Neutrophil (primary cell): ENCODE measurements around the gene ARMCX1.
"Not testable (repeated sequence)": the region's sequence is repeated elsewhere in the genome, so short reads cannot be mapped to it uniquely, and the experiment has no call there.

Experiments used
- H3K27ac ChIP-seq: fragments of 200-600 bp; sonication (generic); 2 replicates; pipeline ENCODE4 v1.5.1; 2016; ENCODE audit warnings: mild to moderate bottlenecking, moderate library complexity
- H3K27me3 ChIP-seq: fragments of 200-600 bp; sonication (generic); 2 replicates; pipeline ENCODE4 v1.6.0; 2016; ENCODE audit warnings: mild to moderate bottlenecking
- H3K36me3 ChIP-seq: fragments of 200-600 bp; sonication (generic); 2 replicates; pipeline ENCODE4 v1.5.1; 2017
- H3K4me1 ChIP-seq, 2 experiments: fragments of 200-600 bp in 1 of 2; sonication (generic) in 1 of 2; 1 replicate in 1 of 2; 2 replicates in 1 of 2; pipeline versions ENCODE4 v1.5.1 to v1.6.1; 2013 to 2016; ENCODE audit warnings: low read depth in 1 of 2, low read length in 1 of 2, mild to moderate bottlenecking in 1 of 2, moderate library complexity in 1 of 2; ENCODE audit not compliant: control insufficient read depth in 1 of 2, insufficient read depth in 1 of 2
- H3K4me3 ChIP-seq, 2 experiments: fragments of 200-600 bp in 1 of 2; sonication (generic) in 1 of 2; 1 replicate in 1 of 2; 2 replicates in 1 of 2; pipeline ENCODE4 v1.5.1; 2013 to 2016; ENCODE audit warnings: low read depth in 1 of 2, low read length in 1 of 2, mild to moderate bottlenecking in 1 of 2, moderate library complexity in 1 of 2
- H3K9me3 ChIP-seq: fragments of 200-600 bp; sonication (generic); 2 replicates; pipeline ENCODE4 v1.5.1; 2016
- TF ChIP-seq, protein P1 (sequence below): fragments of 200-600 bp; sonication (generic); IDR thresholded peaks from 2 replicates; pipeline ENCODE4 v1.5.1; 2016; ENCODE audit warnings: antibody characterized with exemption

Gene ARMCX1

DNA sequence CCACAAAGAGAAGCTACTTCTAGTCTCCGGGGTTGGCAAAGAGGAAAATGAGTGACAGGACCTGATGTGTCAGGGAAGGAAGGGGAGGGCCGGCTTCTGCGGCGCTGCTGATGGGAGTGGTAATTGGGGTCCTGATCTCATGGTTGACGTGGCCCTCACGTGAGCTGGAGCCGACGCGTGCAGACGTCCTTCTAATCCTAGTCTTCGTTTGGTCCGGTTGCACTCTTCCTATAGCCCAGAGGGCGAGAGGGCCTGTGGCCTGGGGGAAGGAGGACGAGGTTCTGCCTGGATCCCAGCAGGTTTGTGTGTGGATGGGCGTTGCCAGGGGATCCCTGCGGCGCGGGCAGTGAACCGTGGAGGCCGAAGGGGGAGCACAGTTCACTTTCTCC lies at the start of gene ARMCX1:
Gene ARMCX1 (plus strand): TSS at position 186 of the 389 bp plus-strand sequence. CDS start 2,384 bp downstream, outside the sequence.
- no peak within 1 kb of the TSS for H3K27ac ChIP-seq
- TF ChIP-seq, protein P1, sequence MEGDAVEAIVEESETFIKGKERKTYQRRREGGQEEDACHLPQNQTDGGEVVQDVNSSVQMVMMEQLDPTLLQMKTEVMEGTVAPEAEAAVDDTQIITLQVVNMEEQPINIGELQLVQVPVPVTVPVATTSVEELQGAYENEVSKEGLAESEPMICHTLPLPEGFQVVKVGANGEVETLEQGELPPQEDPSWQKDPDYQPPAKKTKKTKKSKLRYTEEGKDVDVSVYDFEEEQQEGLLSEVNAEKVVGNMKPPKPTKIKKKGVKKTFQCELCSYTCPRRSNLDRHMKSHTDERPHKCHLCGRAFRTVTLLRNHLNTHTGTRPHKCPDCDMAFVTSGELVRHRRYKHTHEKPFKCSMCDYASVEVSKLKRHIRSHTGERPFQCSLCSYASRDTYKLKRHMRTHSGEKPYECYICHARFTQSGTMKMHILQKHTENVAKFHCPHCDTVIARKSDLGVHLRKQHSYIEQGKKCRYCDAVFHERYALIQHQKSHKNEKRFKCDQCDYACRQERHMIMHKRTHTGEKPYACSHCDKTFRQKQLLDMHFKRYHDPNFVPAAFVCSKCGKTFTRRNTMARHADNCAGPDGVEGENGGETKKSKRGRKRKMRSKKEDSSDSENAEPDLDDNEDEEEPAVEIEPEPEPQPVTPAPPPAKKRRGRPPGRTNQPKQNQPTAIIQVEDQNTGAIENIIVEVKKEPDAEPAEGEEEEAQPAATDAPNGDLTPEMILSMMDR, result no peak
- H3K9me3 ChIP-seq, result no peaks in the 10 kb centered on the region
- peaks cover 11 to 13% of the 10 kb centered on the region in 2 experiments for H3K4me1 ChIP-seq
- no peaks in the 10 kb centered on the region for H3K36me3 ChIP-seq
- peak within 1 kb of the TSS; percentile 24 to 32 for H3K4me3 ChIP-seq
- no peaks in the 10 kb centered on the region for H3K27me3 ChIP-seq

DNA sequence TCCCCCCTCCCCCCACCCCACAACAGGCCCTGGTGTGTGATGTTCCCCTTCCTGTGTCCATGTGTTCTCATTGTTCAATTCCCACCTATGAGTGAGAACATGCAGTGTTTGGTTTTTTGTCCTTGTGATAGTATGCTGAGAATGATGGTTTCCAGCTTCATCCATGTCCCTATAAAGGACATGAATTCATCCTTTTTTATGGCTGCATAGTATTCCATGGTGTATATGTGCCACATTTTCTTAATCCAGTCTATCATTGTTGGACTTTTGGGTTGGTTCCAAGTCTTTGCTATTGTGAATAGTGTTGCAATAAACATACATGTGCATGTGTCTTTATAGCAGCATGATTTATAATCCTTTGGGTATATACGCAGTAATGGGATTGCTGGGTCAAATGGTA lies 47.4 kb upstream of the ARMCX1 start:
- H3K36me3 ChIP-seq, H3K4me3 ChIP-seq, H3K27me3 ChIP-seq, H3K27ac ChIP-seq, H3K4me1 ChIP-seq, H3K9me3 ChIP-seq: not testable (repeated sequence)

DNA sequence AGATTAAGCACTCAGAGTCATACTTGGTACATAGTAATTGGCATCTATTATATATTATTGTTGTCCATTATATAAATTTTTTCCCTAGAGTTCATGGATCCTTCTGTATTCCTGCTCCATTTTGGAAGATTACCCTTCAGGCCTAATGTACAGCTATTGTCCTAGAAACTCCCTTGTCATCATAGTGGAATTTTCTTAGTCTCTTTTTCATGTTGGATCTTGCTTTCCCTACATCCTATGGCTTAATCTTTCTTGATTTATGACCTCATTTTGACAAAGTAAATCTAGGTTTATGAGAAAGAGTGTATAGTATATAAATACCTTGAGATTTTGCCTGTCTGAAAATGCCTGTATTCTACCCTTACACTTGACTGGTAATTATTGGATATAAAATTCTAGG lies 43.0 kb upstream of the ARMCX1 start:
- Histone ChIP-seq H3K4me3 (no peak overlapping the region), H3K27me3 (no peaks in the 10 kb centered on the region), H3K4me1 (no peaks in the 10 kb centered on the region), H3K9me3 (no peaks in the 10 kb centered on the region), H3K27ac (no peak overlapping the region), H3K36me3 (no peaks in the 10 kb centered on the region)
- TF ChIP-seq, protein P1, result no peak

DNA sequence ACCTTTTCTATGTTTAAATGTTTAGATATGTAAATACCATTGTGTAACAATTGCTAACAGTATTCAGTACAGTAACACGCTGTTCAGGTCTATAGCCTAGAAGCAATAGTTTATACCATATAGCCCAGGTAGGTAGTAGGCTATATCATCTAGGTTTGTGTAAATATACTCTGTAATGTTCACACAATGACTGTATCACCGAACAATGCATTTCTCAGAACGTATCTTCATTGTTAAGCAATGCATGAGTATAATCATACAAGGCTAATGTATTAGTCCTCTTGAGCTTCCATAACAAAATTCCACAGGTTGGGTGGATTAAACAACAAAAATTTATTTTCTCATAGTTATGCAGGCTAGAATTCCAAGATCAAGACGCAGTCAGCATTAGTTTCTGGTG lies 42.4 kb upstream of the ARMCX1 start:
- TF ChIP-seq, protein P1, result no peak
- Histone ChIP-seq H3K36me3 (no peaks in the 10 kb centered on the region), H3K27me3 (no peaks in the 10 kb centered on the region), H3K27ac (no peak overlapping the region), H3K4me3 (no peak overlapping the region), H3K9me3 (no peaks in the 10 kb centered on the region), H3K4me1 (no peaks in the 10 kb centered on the region)

DNA sequence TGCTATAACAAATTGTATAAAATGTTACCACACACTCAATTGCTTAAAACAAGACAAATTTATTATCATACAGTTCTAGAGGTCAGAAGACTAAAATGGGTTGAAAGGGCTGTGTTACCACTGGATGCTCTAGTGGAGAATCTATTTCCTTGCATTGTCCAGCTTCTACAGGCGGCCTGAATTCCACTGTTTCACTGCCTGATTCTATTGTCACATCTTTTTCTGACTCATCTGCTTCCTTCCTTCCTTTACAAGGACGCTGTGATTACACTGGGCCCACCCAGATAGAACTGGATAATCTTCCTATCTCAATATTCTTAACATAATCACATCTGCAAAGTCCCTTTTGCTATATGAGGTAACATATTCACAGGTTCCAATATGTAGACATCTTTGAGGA lies 19.4 kb upstream of the ARMCX1 start:
- H3K27me3 ChIP-seq, result no peaks in the 10 kb centered on the region
- H3K9me3 ChIP-seq, result no peaks in the 10 kb centered on the region
- no peaks in the 10 kb centered on the region for H3K36me3 ChIP-seq
- H3K4me3 ChIP-seq, result no peak overlapping the region
- TF ChIP-seq, protein P1, result no peak
- H3K27ac ChIP-seq, result no peak overlapping the region
- H3K4me1 ChIP-seq, result no peaks in the 10 kb centered on the region

DNA sequence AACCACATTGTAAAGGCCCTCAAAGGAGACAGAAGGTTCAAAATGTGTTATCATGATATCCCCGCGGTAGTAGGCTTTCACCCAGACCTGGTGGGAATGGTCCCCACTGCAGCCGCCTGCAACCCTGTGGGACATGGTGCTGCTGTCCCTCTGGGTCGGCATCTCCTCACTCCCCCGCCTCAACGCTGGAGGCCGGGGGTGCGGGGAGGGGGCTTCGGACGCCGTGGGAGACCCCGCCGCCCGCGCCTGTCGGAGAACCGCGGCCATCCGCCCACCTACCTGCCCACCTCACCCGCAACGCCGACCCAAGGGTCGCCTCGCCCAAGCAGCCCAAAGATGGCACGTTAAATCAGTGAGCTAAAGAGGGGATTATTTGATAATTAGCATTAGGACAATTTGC lies 11.2 kb upstream of the ARMCX1 start:
- Histone ChIP-seq H3K4me1 (no peaks in the 10 kb centered on the region), H3K9me3 (no peaks in the 10 kb centered on the region), H3K36me3 (no peaks in the 10 kb centered on the region), H3K27me3 (no peaks in the 10 kb centered on the region), H3K4me3 (no peak overlapping the region), H3K27ac (no peak overlapping the region)
- TF ChIP-seq, protein P1, result no peak
